HCT116 (cell line): ENCODE data around the gene XYLT1. TPM values are rescaled to one million over a fixed set of nuclear protein-coding genes. Genes with fewer than 3 reads are reported as not detected.

ENCODE experiments used
- ATAC-seq: fragments of 200-7000 bp; cut with Tn5 transposase; 2 replicates; pipeline ENCODE4 v1.9.1; 2020; ENCODE audit warnings: mild to moderate bottlenecking, moderate library complexity
- BruUV-seq: library from RNA; stranded (reverse); fragments of 400-500 nt; replicated peaks from 2 replicates; lab custom pipeline; 2021; lab: Mats Ljungman, UMichigan
- CTCF ChIA-PET: fragments of 300-600 bp; sonication (Branson Sonifier 250); formaldehyde crosslinking; loops from one replicate; lab custom pipeline; 2021; ENCODE audit warnings: antibody characterized with exemption; lab: Charles Lee
- POLR2A ChIA-PET: fragments of 300-600, 350-600 bp; sonication (Branson Sonifier 250); formaldehyde crosslinking; loops from one replicate; lab custom pipeline; 2021; ENCODE audit warnings: antibody characterized with exemption; lab: Charles Lee
- RAD21 ChIA-PET, 2 experiments: fragments of 300-600 bp; sonication (Branson Sonifier 250); formaldehyde crosslinking; loops; one replicate each; lab custom pipeline; 2023; ENCODE audit warnings: low total read pairs in 2 of 2; ENCODE audit not compliant: uncharacterized antibody in 2 of 2, unreplicated experiment in 2 of 2, low non-redundant PET in 1 of 2; lab: Charles Lee
- DNase-seq: peaks from one replicate; pipeline ENCODE4 v3.0.0-alpha.2; 2010; ENCODE audit warnings: low read depth, low spot score
- H2AFZ ChIP-seq: fragments of 200-600 bp; shearing (Covaris generic), sonication (generic); 2 replicates; pipeline ENCODE4 v1.6.1; 2017; ENCODE audit warnings: low read depth, mixed run types, mixed read lengths, antibody characterized with exemption, low read length; ENCODE audit not compliant: poor library complexity, severe bottlenecking
- H3K27ac ChIP-seq: 2 replicates; pipeline ENCODE4 v1.5.1; 2012; ENCODE audit warnings: low read depth, low read length
- H3K27me3 ChIP-seq: fragments of 200-600 bp; sonication (generic); 2 replicates; pipeline ENCODE4 v1.6.1; 2016; ENCODE audit warnings: mixed run types, low read length, mixed read lengths; ENCODE audit not compliant: insufficient read depth
- H3K36me3 ChIP-seq, 2 experiments: fragments of 200-500 bp in 1 of 2; fragments of 200-600 bp in 1 of 2; sonication (Bioruptor generic) in 1 of 2; sonication (generic) in 1 of 2; 2 replicates each; pipeline versions ENCODE4 v1.5.1 to v1.6.1; 2014 to 2016; ENCODE audit warnings: low read length in 2 of 2, inconsistent platforms in 1 of 2, mixed read lengths in 1 of 2, mixed run types in 1 of 2; ENCODE audit not compliant: insufficient read depth in 2 of 2, control insufficient read depth in 1 of 2
- H3K4me1 ChIP-seq, 2 experiments: fragments of 200-600 bp in 1 of 2; sonication (generic) in 1 of 2; 2 replicates each; pipeline versions ENCODE4 v1.5.1 to v1.6.1; 2012 to 2017; ENCODE audit warnings: low read length in 2 of 2, inconsistent platforms in 1 of 2, mild to moderate bottlenecking in 1 of 2, mixed read lengths in 1 of 2, mixed run types in 1 of 2, moderate library complexity in 1 of 2; ENCODE audit not compliant: insufficient read depth in 2 of 2, control insufficient read depth in 1 of 2
- H3K4me2 ChIP-seq: fragments of 200-600 bp; sonication (generic); 2 replicates; pipeline ENCODE4 v1.6.1; 2017; ENCODE audit warnings: mixed run types, low read length, mixed read lengths
- H3K4me3 ChIP-seq, 2 experiments: fragments of 200-600 bp in 1 of 2; sonication (generic) in 1 of 2; replicated peaks in 1 of 2; 2 replicates each; pipeline ENCODE4 v1.5.1; 2011 to 2016; ENCODE audit warnings: low read length in 2 of 2, control low read depth in 1 of 2, low read depth in 1 of 2, mild to moderate bottlenecking in 1 of 2, mixed read lengths in 1 of 2, mixed run types in 1 of 2
- H3K79me2 ChIP-seq: fragments of 200-600 bp; sonication (generic); 2 replicates; pipeline ENCODE4 v1.6.1; 2017; ENCODE audit warnings: mild to moderate bottlenecking, mixed run types, low read length, moderate library complexity, mixed read lengths; ENCODE audit not compliant: insufficient read depth
- H3K9ac ChIP-seq: fragments of 200-600 bp; sonication (generic); 2 replicates; pipeline ENCODE4 v1.6.1; 2016; ENCODE audit warnings: low read length, mixed read lengths
- H3K9me2 ChIP-seq: fragments of 200-600 bp; sonication (generic), shearing (Covaris generic); 2 replicates; pipeline ENCODE4 v1.6.1; 2017; ENCODE audit warnings: mixed run types, mild to moderate bottlenecking, moderate library complexity; ENCODE audit not compliant: insufficient read depth
- H3K9me3 ChIP-seq, 2 experiments: fragments of 200-500 bp in 1 of 2; fragments of 200-600 bp in 1 of 2; sonication (Bioruptor generic) in 1 of 2; sonication (generic) in 1 of 2; 2 replicates each; pipeline ENCODE4 v1.6.1; 2014 to 2017; ENCODE audit warnings: low read length in 2 of 2, mixed read lengths in 2 of 2, inconsistent platforms in 1 of 2, low read depth in 1 of 2, mild to moderate bottlenecking in 1 of 2, mixed run types in 1 of 2, moderate library complexity in 1 of 2; ENCODE audit not compliant: control insufficient read depth in 1 of 2, insufficient read depth in 1 of 2
- H4K20me1 ChIP-seq: fragments of 200-600 bp; sonication (generic), shearing (Covaris generic); 2 replicates; pipeline ENCODE4 v1.6.1; 2017; ENCODE audit warnings: mixed run types, mild to moderate bottlenecking, moderate library complexity; ENCODE audit not compliant: insufficient read depth
- CEBPB ChIP-seq: IDR thresholded peaks from 2 replicates; pipeline ENCODE4 v1.6.1; 2012; ENCODE audit warnings: low read depth
- CTCF ChIP-seq, 3 experiments: fragments of 200-600 bp in 1 of 3; sonication (generic) in 1 of 3; IDR thresholded peaks in 2 of 3; conservative IDR thresholded peaks in 1 of 3; 2 replicates each; pipeline ENCODE4 v1.5.1; 2012 to 2017; ENCODE audit warnings: low read depth in 2 of 3, low read length in 2 of 3, antibody characterized with exemption in 1 of 3, borderline replicate concordance in 1 of 3, control low read depth in 1 of 3, mild to moderate bottlenecking in 1 of 3, mixed read lengths in 1 of 3, mixed run types in 1 of 3, moderate library complexity in 1 of 3; ENCODE audit not compliant: insufficient read depth in 1 of 3
- ELF1 ChIP-seq: IDR thresholded peaks from 2 replicates; pipeline ENCODE4 v1.6.1; 2012; ENCODE audit warnings: low read depth, borderline replicate concordance
- EZH2 ChIP-seq: fragments of 200-600 bp; sonication (generic); IDR thresholded peaks from 2 replicates; pipeline ENCODE4 v1.6.1; 2017; ENCODE audit warnings: antibody characterized with exemption, mixed run types
- EZH2phosphoT487 ChIP-seq: fragments of 200-600 bp; IDR thresholded peaks from 2 replicates; pipeline ENCODE4 v1.6.1; 2018; ENCODE audit warnings: antibody characterized with exemption, borderline replicate concordance
- POLR2AphosphoS5 ChIP-seq: IDR thresholded peaks from 2 replicates; pipeline ENCODE4 v1.6.1; 2011; ENCODE audit warnings: mild to moderate bottlenecking, low read depth, low read length, moderate library complexity
- RAD21 ChIP-seq: IDR thresholded peaks from 2 replicates; pipeline ENCODE4 v1.6.1; 2012; ENCODE audit warnings: low read depth, mild to moderate bottlenecking
- REST ChIP-seq: IDR thresholded peaks from 2 replicates; pipeline ENCODE4 v1.6.1; 2012; ENCODE audit warnings: low read depth
- SRF ChIP-seq: IDR thresholded peaks from 2 replicates; pipeline ENCODE4 v1.6.1; 2012; ENCODE audit warnings: low read depth
- TCF7L2 ChIP-seq: IDR thresholded peaks from 2 replicates; pipeline ENCODE4 v1.7.0; 2011; ENCODE audit warnings: borderline replicate concordance, inconsistent platforms; ENCODE audit not compliant: insufficient read depth, insufficient read length; ENCODE audit errors: extremely low read depth
- ZNF274 ChIP-seq: fragments of 200-500 bp; sonication (Bioruptor generic); IDR thresholded peaks from 2 replicates; pipeline ENCODE4 v1.6.1; 2014; ENCODE audit warnings: mild to moderate bottlenecking, low read depth, low read length, inconsistent platforms
- intact Hi-C: fragments of 100-400 bp; cut with micrococcal nuclease; formaldehyde crosslinking; loops from 2 replicates; pipeline ENCODE4 v1.10.0; 2022
- total RNA-seq: library from RNA; stranded (reverse); gene quantifications from one replicate; pipeline ENCODE4 v1.2.1, GENCODE V29; 2021; ENCODE audit not compliant: unreplicated experiment
- TF ChIP-seq, protein P1 (sequence below): IDR thresholded peaks from 2 replicates; pipeline ENCODE4 v1.6.1; 2012
- TF ChIP-seq, protein P2 (sequence below): IDR thresholded peaks from 2 replicates; pipeline ENCODE4 v1.6.1; 2012
- TF ChIP-seq, protein P3 (sequence below): IDR thresholded peaks from 2 replicates; pipeline ENCODE4 v1.6.1; 2011; ENCODE audit warnings: mild to moderate bottlenecking, low read length, moderate library complexity; ENCODE audit not compliant: insufficient replicate concordance; ENCODE audit errors: extremely low read depth

Gene XYLT1
- total RNA-seq, 1 experiment from 2014 or later = 4.5 TPM

DNA sequence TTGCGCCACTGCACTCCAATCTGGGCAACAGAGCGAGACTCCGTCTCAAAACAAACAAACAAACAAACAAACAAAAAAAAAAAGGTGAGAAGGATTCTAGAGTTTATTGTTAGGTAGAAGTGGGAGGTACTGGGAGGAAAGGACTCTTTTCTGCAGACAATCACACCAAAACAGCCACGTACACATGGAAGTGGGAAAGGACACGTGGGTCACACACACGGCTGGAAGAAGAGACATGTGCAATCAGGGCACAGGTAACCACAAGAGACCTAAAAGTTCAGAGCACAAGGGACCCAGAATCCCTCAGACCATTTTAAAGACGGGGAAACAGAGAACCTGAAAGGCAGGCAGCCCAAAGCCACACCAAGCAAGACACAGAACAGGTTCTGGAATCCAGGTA is 20.5 kb downstream of the XYLT1 start:
- Histone ChIP-seq H3K4me1 (no peaks in the 10 kb centered on the region), H3K9me3 (no peaks in the 10 kb centered on the region), H3K79me2 (no peaks in the 10 kb centered on the region), H3K9ac (no peak overlapping the region), H3K4me2 (no peak overlapping the region), H3K9me2 (no peaks in the 10 kb centered on the region), H3K27ac (no peak overlapping the region), H2AFZ (no peak overlapping the region), H4K20me1 (no peaks in the 10 kb centered on the region), H3K4me3 (no peak overlapping the region), H3K27me3 (no peaks in the 10 kb centered on the region), H3K36me3 (no peaks in the 10 kb centered on the region)
- CTCF ChIA-PET = interaction anchor here (1.0 kb wide), 1 partner anchor 17 kb away, joined by 3 read pairs; no protein-coding TSS in a partner anchor
- no peak for ATAC-seq
- TF ChIP-seq POLR2AphosphoS5 = no peak
- no peak for TF ChIP-seq CTCF (IDR thresholded peaks at IDR 0.05 in 2 of 3, conservative IDR thresholded peaks at IDR 0.05 in 1 of 3; ENCODE audit: borderline replicate concordance in 1 of 3, insufficient read depth in 1 of 3, low read depth in 2 of 3, low read length in 2 of 3)
- no peak for TF ChIP-seq RAD21
- TF ChIP-seq, protein P1, sequence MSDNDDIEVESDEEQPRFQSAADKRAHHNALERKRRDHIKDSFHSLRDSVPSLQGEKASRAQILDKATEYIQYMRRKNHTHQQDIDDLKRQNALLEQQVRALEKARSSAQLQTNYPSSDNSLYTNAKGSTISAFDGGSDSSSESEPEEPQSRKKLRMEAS = no peak
- TF ChIP-seq EZH2 = no peak
- TF ChIP-seq ZNF274 = no peak
- no peak for TF ChIP-seq TCF7L2
- no peak for TF ChIP-seq EZH2phosphoT487
- no peak for TF ChIP-seq CEBPB
- TF ChIP-seq, protein P2, sequence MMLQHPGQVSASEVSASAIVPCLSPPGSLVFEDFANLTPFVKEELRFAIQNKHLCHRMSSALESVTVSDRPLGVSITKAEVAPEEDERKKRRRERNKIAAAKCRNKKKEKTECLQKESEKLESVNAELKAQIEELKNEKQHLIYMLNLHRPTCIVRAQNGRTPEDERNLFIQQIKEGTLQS = no peak
- no peak for TF ChIP-seq SRF
- no peak for TF ChIP-seq ELF1
- TF ChIP-seq, protein P3, sequence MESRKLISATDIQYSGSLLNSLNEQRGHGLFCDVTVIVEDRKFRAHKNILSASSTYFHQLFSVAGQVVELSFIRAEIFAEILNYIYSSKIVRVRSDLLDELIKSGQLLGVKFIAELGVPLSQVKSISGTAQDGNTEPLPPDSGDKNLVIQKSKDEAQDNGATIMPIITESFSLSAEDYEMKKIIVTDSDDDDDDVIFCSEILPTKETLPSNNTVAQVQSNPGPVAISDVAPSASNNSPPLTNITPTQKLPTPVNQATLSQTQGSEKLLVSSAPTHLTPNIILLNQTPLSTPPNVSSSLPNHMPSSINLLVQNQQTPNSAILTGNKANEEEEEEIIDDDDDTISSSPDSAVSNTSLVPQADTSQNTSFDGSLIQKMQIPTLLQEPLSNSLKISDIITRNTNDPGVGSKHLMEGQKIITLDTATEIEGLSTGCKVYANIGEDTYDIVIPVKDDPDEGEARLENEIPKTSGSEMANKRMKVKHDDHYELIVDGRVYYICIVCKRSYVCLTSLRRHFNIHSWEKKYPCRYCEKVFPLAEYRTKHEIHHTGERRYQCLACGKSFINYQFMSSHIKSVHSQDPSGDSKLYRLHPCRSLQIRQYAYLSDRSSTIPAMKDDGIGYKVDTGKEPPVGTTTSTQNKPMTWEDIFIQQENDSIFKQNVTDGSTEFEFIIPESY = no peak
- TF ChIP-seq REST = no peak
- no TSS peak for BruUV-seq
- RAD21 ChIA-PET = no interaction called here
- no peak for DNase-seq
- POLR2A ChIA-PET = no interaction called here
- intact Hi-C loops = no loop called here
